Measurements from ENCODE around the gene APOB. TPM values are rescaled to one million over a fixed set of nuclear protein-coding genes. Genes with fewer than 3 reads are reported as not detected.

Gene APOB
- total and polyA plus RNA-seq, 2 of the 8 experiments (the other 6 are each of a cell fraction or from before 2014, with no cell fraction given), result 0.15 to 0.61 TPM

DNA sequence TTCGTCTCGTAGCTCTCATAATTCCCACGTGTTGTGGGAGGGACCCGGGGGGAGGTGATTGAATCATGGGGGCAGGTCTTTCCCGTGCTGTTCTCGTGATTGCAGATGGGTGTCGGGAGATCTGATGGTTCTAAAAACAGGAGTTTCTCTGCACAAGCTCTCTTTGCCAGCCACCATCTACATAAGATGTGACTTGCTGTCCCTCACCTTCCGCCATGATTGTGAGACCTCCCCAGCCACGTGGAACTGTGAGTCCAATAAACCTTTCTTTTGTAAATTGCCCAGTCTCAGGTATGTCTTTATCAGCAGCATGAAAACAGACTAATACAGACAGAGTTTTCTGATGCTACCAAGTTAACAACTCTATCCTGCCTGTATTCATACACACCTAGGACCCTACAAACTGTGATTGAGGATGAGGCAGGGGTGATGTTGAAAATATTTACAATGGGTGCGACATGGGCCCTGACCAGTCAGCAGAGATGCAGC is 3.9 kb downstream of the APOB start (continued):
- TF ChIP-seq POLR2AphosphoS5 (IDR thresholded peaks at IDR 0.05; ENCODE audit: low read depth, low read length) (no peak), SAP30 (IDR thresholded peaks at IDR 0.05; ENCODE audit: insufficient read depth, insufficient replicate concordance, low read length) (no peak)

Measured in H1 (cell line).